Measurements from ENCODE around the gene KCNQ5.

- no peak for TF ChIP-seq EZH2phosphoT487 (IDR thresholded peaks at IDR 0.05; ENCODE audit: low read depth)
- no peak for TF ChIP-seq CTCF (IDR thresholded peaks at IDR 0.05; ENCODE audit: low read depth, low read length)
Observed at GRCh38 chr6:73041051-73041450, 419.2 kb downstream of the KCNQ5 start.
